Uterus (tissue), 4 donors: ENCODE measurements around the gene MED26. TPM values are rescaled to one million over a fixed set of nuclear protein-coding genes. Genes with fewer than 3 reads are reported as not detected.

Source experiments
- DNase-seq, 2 donors: peaks; one replicate each; pipeline ENCODE4 v3.0.0-alpha.2; 2019 to 2020
- H3K27ac ChIP-seq, 2 donors: fragments of 200-600 bp; sonication (generic); 1 replicate in 1 of 2; 2 replicates in 1 of 2; pipeline ENCODE4 v1.5.1; 2016 to 2018
- H3K27me3 ChIP-seq, 2 donors: fragments of 200-600 bp; sonication (generic); one replicate each; pipeline ENCODE4 v1.5.1; 2018 to 2019; ENCODE audit warnings: control low read depth in 1 of 2
- H3K36me3 ChIP-seq, 2 donors: fragments of 200-600 bp; sonication (generic); one replicate each; pipeline ENCODE4 v1.5.1; 2019; ENCODE audit warnings: control low read depth in 1 of 2
- H3K4me1 ChIP-seq, 2 donors: fragments of 200-600 bp; sonication (generic); one replicate each; pipeline ENCODE4 v1.5.1; 2018 to 2019; ENCODE audit warnings: control low read depth in 1 of 2
- H3K4me3 ChIP-seq, 2 donors: fragments of 200-600 bp; sonication (generic); 1 replicate in 1 of 2; 2 replicates in 1 of 2; pipeline ENCODE4 v1.5.1; 2018 to 2019; ENCODE audit warnings: mild to moderate bottlenecking in 1 of 2
- H3K9me3 ChIP-seq, 2 donors: fragments of 200-600 bp; sonication (generic); one replicate each; pipeline ENCODE4 v1.5.1; 2019; ENCODE audit warnings: control low read depth in 1 of 2
- POLR2A ChIP-seq, 2 donors: fragments of 450-650 bp; IDR thresholded peaks; one replicate each; pipeline ENCODE4 v1.6.1; 2016; ENCODE audit warnings: antibody characterized with exemption in 2 of 2, mild to moderate bottlenecking in 1 of 2, moderate library complexity in 1 of 2
- intact Hi-C: fragments of 100-400 bp; cut with DNase I; formaldehyde crosslinking; loops from one replicate; pipeline ENCODE4 v1.15.1; 2023; ENCODE audit warnings: low total_unique reads
- total RNA-seq, 4 donors: library from RNA; depleted of rRNA in 3 of 4; stranded (reverse); fragments of >200 nt in 3 of 4; gene quantifications; one replicate each; pipeline versions ENCODE4 v1.1.0 to v1.2.4, GENCODE V29; 2014 to 2023
- TF ChIP-seq, protein P1 (sequence below), 4 experiments: fragments of 200-600 bp in 2 of 4; fragments of 450-650 bp in 2 of 4; sonication (generic) in 2 of 4; IDR thresholded peaks; one replicate each; pipeline ENCODE4 v1.5.1; 2016 to 2019; ENCODE audit warnings: antibody characterized with exemption in 4 of 4, mild to moderate bottlenecking in 2 of 4, moderate library complexity in 1 of 4
- donor health status: DM: yes; HTN: yes; CAD: no.

Gene MED26
- total RNA-seq, 4 donors from 2014 or later, result 1.5 to 13.5 (median 3.6) TPM

- TF ChIP-seq, protein P1, sequence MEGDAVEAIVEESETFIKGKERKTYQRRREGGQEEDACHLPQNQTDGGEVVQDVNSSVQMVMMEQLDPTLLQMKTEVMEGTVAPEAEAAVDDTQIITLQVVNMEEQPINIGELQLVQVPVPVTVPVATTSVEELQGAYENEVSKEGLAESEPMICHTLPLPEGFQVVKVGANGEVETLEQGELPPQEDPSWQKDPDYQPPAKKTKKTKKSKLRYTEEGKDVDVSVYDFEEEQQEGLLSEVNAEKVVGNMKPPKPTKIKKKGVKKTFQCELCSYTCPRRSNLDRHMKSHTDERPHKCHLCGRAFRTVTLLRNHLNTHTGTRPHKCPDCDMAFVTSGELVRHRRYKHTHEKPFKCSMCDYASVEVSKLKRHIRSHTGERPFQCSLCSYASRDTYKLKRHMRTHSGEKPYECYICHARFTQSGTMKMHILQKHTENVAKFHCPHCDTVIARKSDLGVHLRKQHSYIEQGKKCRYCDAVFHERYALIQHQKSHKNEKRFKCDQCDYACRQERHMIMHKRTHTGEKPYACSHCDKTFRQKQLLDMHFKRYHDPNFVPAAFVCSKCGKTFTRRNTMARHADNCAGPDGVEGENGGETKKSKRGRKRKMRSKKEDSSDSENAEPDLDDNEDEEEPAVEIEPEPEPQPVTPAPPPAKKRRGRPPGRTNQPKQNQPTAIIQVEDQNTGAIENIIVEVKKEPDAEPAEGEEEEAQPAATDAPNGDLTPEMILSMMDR (IDR thresholded peaks at IDR 0.05), result no peak
- no peak for TF ChIP-seq POLR2A (IDR thresholded peaks at IDR 0.05)
- no peaks in the 10 kb centered on the region for H3K4me1 ChIP-seq
- DNase-seq, result no peak
- no peaks in the 10 kb centered on the region for H3K9me3 ChIP-seq
- H3K27me3 ChIP-seq, result no peaks in the 10 kb centered on the region
- H3K27ac ChIP-seq, result peak overlapping the region in 1 of 2 donors; percentile 33
- H3K36me3 ChIP-seq, result no peaks in the 10 kb centered on the region
- H3K4me3 ChIP-seq, result no peak overlapping the region
- intact Hi-C loops, result no loop called here
These were observed 61.3 kb downstream of the MED26 start for GRCh38 chr19:16566702-16567101.

DNA sequence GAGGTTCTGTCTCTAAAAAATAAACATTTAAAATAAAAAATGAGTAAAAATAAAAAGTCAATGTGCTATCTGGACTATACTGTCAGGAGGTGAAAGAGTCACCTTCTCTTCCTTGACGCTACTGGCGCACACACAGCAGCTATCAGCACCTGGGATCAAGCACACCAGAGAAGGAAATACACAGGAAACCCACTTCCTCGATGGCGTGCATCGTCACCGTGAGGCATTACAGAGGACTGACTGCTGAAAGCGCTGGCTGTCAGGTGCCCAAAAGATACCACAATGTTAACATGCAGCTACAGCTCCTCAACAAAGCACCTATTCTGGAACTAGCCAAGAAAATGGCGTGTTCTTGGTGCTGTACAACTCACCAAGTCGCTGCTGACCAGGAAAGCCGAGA is 61.8 kb downstream of the MED26 start:
- TF ChIP-seq POLR2A (IDR thresholded peaks at IDR 0.05), result no peak
- TF ChIP-seq, protein P1 (IDR thresholded peaks at IDR 0.05), result no peak
- no peaks in the 10 kb centered on the region for H3K9me3 ChIP-seq
- peak overlapping the region in 1 of 2 donors; percentile 33 for H3K27ac ChIP-seq
- no peaks in the 10 kb centered on the region for H3K27me3 ChIP-seq
- no peaks in the 10 kb centered on the region for H3K4me1 ChIP-seq
- intact Hi-C loops, result no loop called here
- H3K36me3 ChIP-seq, result no peaks in the 10 kb centered on the region
- H3K4me3 ChIP-seq, result no peak overlapping the region
- no peak for DNase-seq

- intact Hi-C loops, result no loop called here
- Histone ChIP-seq H3K27ac (no peak overlapping the region), H3K27me3 (no peaks in the 10 kb centered on the region), H3K4me3 (no peak overlapping the region), H3K9me3 (no peaks in the 10 kb centered on the region), H3K4me1 (no peaks in the 10 kb centered on the region), H3K36me3 (no peaks in the 10 kb centered on the region)
- no peak for DNase-seq
- TF ChIP-seq POLR2A (IDR thresholded peaks at IDR 0.05), result no peak
- TF ChIP-seq, protein P1 (IDR thresholded peaks at IDR 0.05), result no peak
These were observed 63.2 kb downstream of the MED26 start for GRCh38 chr19:16564842-16565241.

- TF ChIP-seq, protein P1 (IDR thresholded peaks at IDR 0.05), result no peak
- TF ChIP-seq POLR2A (IDR thresholded peaks at IDR 0.05), result no peak
- H3K9me3 ChIP-seq, result no peaks in the 10 kb centered on the region
- no peaks in the 10 kb centered on the region for H3K36me3 ChIP-seq
- no peaks in the 10 kb centered on the region for H3K4me1 ChIP-seq
- H3K27me3 ChIP-seq, result no peaks in the 10 kb centered on the region
- DNase-seq, result no peak
- no peak overlapping the region for H3K4me3 ChIP-seq
- intact Hi-C loops, result no loop called here
- H3K27ac ChIP-seq, result no peak overlapping the region
These were observed 65.4 kb downstream of the MED26 start for GRCh38 chr19:16562608-16563025.

- no peaks in the 10 kb centered on the region for H3K9me3 ChIP-seq
- no peak overlapping the region for H3K27ac ChIP-seq
- H3K36me3 ChIP-seq, result no peaks in the 10 kb centered on the region
- no peak for DNase-seq
- TF ChIP-seq, protein P1 (IDR thresholded peaks at IDR 0.05), result no peak
- TF ChIP-seq POLR2A (IDR thresholded peaks at IDR 0.05), result no peak
- H3K27me3 ChIP-seq, result no peaks in the 10 kb centered on the region
- H3K4me3 ChIP-seq, result no peak overlapping the region
- no peaks in the 10 kb centered on the region for H3K4me1 ChIP-seq
- intact Hi-C loops, result no loop called here
These were observed 66.6 kb downstream of the MED26 start for GRCh38 chr19:16561382-16561781.
